PC-9 (cell line): ENCODE data around the gene WSCD1. TPM values are rescaled to one million over a fixed set of nuclear protein-coding genes. Genes with fewer than 3 reads are reported as not detected.

Source experiments
- BruUV-seq: library from RNA; stranded (reverse); fragments of 400-500 nt; replicated peaks from 2 replicates; lab custom pipeline; 2021; lab: Mats Ljungman, UMichigan
- CTCF ChIA-PET: fragments of 300-600 bp; sonication (Branson Sonifier 250); formaldehyde crosslinking; loops from one replicate; lab custom pipeline; 2022; ENCODE audit warnings: antibody characterized with exemption; lab: Charles Lee
- POLR2A ChIA-PET: fragments of 300-600 bp; sonication (Branson Sonifier 250); formaldehyde crosslinking; loops from one replicate; lab custom pipeline; 2022; ENCODE audit warnings: antibody characterized with exemption; ENCODE audit not compliant: unreplicated experiment; lab: Charles Lee
- DNase-seq, 2 experiments: peaks; one replicate each; pipeline versions ENCODE4 v3.0.0 to v3.0.0-alpha.2; 2015 to 2022; ENCODE audit warnings: mixed read lengths in 1 of 2
- H2AFZ ChIP-seq: fragments of 200-600 bp; sonication (generic); 2 replicates; pipeline ENCODE4 v1.8.1; 2017; ENCODE audit warnings: antibody characterized with exemption
- H3F3A ChIP-seq: fragments of 200-600 bp; sonication (generic); 2 replicates; pipeline ENCODE4 v1.8.1; 2017; ENCODE audit warnings: antibody characterized with exemption, mild to moderate bottlenecking, low read depth; ENCODE audit not compliant: insufficient read depth
- H3K27ac ChIP-seq: fragments of 200-600 bp; sonication (generic); 2 replicates; pipeline ENCODE4 v1.6.1; 2016; ENCODE audit warnings: mixed run types
- H3K27me3 ChIP-seq: fragments of 200-600 bp; sonication (generic); 2 replicates; pipeline ENCODE4 v1.6.1; 2016; ENCODE audit warnings: low read depth, mixed run types; ENCODE audit not compliant: insufficient read depth
- H3K36me3 ChIP-seq: fragments of 200-600 bp; sonication (generic); 2 replicates; pipeline ENCODE4 v1.6.1; 2016; ENCODE audit warnings: low read depth, mixed run types
- H3K4me1 ChIP-seq: fragments of 200-600 bp; sonication (generic); replicated peaks from 2 replicates; pipeline ENCODE4 v1.6.1; 2016; ENCODE audit warnings: mixed run types; ENCODE audit not compliant: insufficient read depth
- H3K4me2 ChIP-seq: fragments of 200-600 bp; sonication (generic); 2 replicates; pipeline ENCODE4 v1.6.1; 2017; ENCODE audit warnings: mixed run types
- H3K4me3 ChIP-seq: fragments of 200-600 bp; sonication (generic); 2 replicates; pipeline ENCODE4 v1.6.1; 2016; ENCODE audit warnings: mixed run types
- H3K79me2 ChIP-seq: fragments of 200-600 bp; sonication (generic); 2 replicates; pipeline ENCODE4 v1.6.1; 2017; ENCODE audit warnings: low read depth, mixed run types
- H3K9me2 ChIP-seq: fragments of 200-600 bp; sonication (generic); 2 replicates; pipeline ENCODE4 v1.8.1; 2017; ENCODE audit warnings: mild to moderate bottlenecking; ENCODE audit not compliant: insufficient read depth
- H3K9me3 ChIP-seq: fragments of 200-600 bp; sonication (generic); 2 replicates; pipeline ENCODE4 v1.8.1; 2016; ENCODE audit warnings: low read depth; ENCODE audit not compliant: insufficient read depth
- H4K20me1 ChIP-seq: fragments of 200-600 bp; sonication (generic); 2 replicates; pipeline ENCODE4 v1.8.1; 2017; ENCODE audit not compliant: insufficient read depth
- CTCF ChIP-seq: fragments of 200-600 bp; sonication (generic); conservative IDR thresholded peaks from 2 replicates; pipeline ENCODE4 v1.6.1; 2017; ENCODE audit warnings: mixed run types, antibody characterized with exemption, mild to moderate bottlenecking, moderate library complexity
- EZH2 ChIP-seq: fragments of 200-600 bp; sonication (generic); IDR thresholded peaks from 2 replicates; pipeline ENCODE4 v1.8.0; 2017; ENCODE audit warnings: antibody characterized with exemption, low read depth
- intact Hi-C: fragments of 100-400 bp; cut with micrococcal nuclease; formaldehyde crosslinking; loops from one replicate; pipeline ENCODE4 v1.10.0; 2022; ENCODE audit not compliant: unreplicated experiment
- total RNA-seq: library from RNA; stranded (reverse); gene quantifications from 2 replicates; pipeline ENCODE4 v1.2.3, GENCODE V29; 2021

The WSCD1 gene
- total RNA-seq, 1 experiment from 2014 or later = not detected

GRCh38 chr17:6172642-6173330 is 102.6 kb downstream of the WSCD1 start:
- no peak overlapping the region for H3K27ac ChIP-seq
- no peaks in the 10 kb centered on the region for H3K9me2 ChIP-seq
- no peak overlapping the region for H3K4me2 ChIP-seq
- TF ChIP-seq CTCF (no peak), EZH2 (no peak)
- H3K27me3 ChIP-seq = peaks cover 100% of the 10 kb centered on the region
- H3K79me2 ChIP-seq = no peaks in the 10 kb centered on the region
- no TSS peak for BruUV-seq
- H3F3A ChIP-seq = no peaks in the 10 kb centered on the region
- no peaks in the 10 kb centered on the region for H3K9me3 ChIP-seq
- H2AFZ ChIP-seq = no peak overlapping the region
- no peaks in the 10 kb centered on the region for H4K20me1 ChIP-seq
- H3K4me1 ChIP-seq = no peaks in the 10 kb centered on the region
- intact Hi-C loops = no loop called here
- CTCF ChIA-PET = no interaction called here
- DNase-seq = no peak
- POLR2A ChIA-PET = no interaction called here
- H3K4me3 ChIP-seq = no peak overlapping the region
- no peaks in the 10 kb centered on the region for H3K36me3 ChIP-seq

- no peak for DNase-seq
- Histone ChIP-seq H3F3A (no peaks in the 10 kb centered on the region), H4K20me1 (no peaks in the 10 kb centered on the region), H3K9me3 (no peaks in the 10 kb centered on the region), H2AFZ (no peak overlapping the region), H3K27me3 (peaks cover 100% of the 10 kb centered on the region), H3K36me3 (no peaks in the 10 kb centered on the region), H3K9me2 (no peaks in the 10 kb centered on the region), H3K4me1 (no peaks in the 10 kb centered on the region), H3K27ac (no peak overlapping the region), H3K4me2 (no peak overlapping the region), H3K79me2 (no peaks in the 10 kb centered on the region), H3K4me3 (no peak overlapping the region)
- TF ChIP-seq EZH2 (no peak), CTCF (no peak)
- no TSS peak for BruUV-seq
- intact Hi-C loops = no loop called here
- ChIA-PET CTCF (no interaction called here), POLR2A (no interaction called here)
These were observed 103.5 kb downstream of the WSCD1 start for GRCh38 chr17:6173653-6174052.
